ENCODE results near the gene LACRT.
"Not testable (repeated sequence)": the region's sequence is repeated elsewhere in the genome, so short reads cannot be mapped to it uniquely, and the experiment has no call there.

Gene LACRT

DNA sequence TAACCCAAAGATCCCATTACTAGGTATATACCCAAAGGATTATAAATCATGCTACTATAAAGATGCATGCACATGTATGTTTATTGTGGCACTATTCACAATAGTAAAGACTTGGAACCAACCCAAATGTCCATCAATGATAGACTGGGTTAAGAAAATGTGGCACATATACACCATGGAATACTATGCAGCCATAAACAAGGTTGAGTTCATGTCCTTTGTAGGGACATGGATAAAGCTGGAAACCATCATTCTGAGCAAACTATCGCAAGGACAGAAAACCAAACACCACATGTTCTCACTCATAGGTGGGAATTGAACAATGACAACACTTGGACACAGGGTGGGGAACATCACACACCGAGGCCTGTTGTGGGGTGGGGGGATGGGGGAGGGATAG lies 4.4 kb upstream of the LACRT start:
- not testable (repeated sequence) for DNase-seq (ENCODE audit: low read depth)

DNA sequence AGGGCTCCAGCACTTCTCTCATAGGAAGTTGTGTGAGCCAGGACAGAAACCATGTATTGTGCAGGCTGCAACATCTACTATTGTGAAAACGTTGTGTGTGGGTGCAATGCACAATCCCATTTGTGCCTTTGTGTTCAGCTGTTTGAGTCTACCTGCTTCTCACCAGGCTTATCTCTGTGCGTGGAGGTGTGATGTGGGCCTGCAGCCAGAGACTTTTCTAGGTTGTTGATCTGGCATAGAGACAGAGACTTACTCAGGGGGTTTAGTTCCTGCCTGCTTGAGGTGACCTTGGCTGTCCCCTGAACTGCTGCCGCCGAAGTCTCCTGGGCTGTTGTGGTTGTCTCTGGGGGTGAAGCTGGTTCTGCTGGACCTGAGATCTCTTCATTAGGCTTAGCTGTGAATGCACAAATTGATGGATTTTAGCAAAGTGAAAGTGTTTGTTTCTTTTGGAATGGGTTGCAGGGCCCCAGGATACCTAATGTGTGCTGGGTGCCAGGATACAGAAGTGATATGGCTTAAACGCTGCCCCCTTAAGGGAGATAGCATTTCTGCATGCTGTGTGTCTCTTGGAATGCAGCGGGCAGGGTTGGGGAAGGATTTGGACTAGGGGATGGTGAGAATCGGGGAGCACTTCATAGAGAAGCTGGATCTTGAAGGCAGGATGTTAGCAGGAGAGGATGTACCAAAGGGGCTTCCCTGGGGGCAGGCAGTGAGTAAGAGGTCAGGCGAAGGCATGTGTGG lies 2.5 kb downstream of the LACRT start:
- DNase-seq (ENCODE audit: low read depth), result no peak

DNA sequence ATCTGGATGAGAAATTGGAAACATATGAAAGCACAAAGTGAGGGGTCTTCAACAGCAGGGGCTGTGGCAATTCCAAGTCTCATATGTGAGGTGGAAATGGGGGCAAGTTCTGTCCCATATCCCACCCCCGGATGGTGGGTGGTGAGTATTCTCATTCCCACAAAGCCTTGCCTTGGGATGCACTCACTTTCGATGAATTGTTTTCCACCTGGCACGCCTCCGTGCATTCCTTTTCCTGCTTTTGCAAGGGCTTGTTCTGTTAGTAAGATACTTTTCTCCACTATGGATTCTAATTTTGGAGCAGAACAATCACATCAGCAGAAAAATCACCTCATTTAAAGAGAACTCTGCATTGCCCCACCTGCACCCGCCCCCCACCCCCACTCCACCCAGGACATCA lies 3.1 kb downstream of the LACRT start:
- DNase-seq (ENCODE audit: low read depth), result no peak

DNA sequence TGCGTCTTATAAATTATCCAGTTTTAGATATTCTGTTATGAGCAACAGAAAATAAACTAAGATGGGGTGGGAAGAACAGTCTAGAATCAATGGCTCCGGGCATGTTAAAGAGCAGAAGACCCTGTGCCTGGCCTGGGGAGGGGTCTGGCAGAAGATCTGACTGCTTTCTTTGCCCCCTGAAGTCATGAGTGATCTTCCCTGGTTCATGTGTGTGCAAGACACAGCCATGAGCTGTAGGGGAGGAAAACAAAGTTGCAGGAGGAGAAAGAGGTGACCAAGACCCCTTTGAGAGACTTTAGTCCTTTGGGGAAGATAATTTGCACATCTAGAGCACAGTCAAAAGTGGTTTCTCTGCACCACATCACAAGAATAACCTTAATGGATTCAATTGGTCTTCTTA lies 4.8 kb downstream of the LACRT start:
- DNase-seq (ENCODE audit: low read depth), result no peak

DNA sequence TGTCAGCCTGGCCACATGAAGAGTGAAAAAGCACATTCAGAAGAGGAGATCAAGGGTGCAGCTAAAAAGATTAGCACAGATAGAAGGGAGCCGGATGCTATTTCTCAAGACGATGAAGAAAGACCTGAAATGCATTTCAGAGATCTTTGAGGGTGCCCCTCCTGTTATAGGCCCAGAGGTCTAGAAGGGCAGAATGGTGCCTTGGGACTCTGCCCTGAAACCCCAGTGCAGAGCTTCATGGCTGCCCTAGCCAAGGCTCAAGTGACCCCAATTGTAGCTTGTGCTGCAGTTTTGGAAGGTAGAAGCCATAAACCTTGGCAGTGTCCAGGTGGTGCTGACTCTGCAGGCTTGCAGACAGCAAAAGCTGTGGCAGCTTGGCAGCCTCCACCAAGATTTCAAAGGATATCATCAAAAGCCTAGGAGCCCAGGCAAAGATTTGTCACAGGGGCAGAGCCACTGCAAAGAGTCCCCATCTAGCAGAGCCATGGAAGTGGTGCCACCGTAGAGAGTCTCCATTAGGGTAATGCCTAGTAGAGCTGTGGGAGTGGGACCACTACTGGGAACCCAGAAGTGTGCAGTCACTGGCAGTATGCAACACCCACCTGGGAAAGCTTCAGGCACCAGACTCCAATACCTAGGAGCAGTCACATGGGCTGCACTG lies 6.4 kb downstream of the LACRT start:
- no peak for DNase-seq (ENCODE audit: low read depth)

DNA sequence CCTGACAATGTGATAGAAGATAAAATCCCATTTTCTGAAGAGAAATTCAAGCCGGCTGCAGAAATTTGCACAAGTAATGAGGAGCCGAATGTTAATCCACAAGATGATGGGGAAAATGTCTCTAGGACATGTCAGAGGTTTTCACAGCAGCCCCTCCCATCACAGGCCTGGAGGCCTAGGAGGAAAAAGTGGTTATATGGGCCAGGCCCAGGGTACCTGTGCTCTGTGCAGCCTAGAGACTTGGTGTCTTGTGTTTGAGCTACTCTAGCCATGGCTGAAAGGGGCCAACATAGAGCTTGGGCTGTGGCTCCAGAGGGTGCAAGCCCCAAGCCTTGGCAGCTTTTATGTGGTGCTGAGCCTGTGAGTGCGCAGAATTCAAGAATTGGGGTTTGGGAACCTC lies 7.4 kb downstream of the LACRT start:
- no peak for DNase-seq (ENCODE audit: low read depth)

DNA sequence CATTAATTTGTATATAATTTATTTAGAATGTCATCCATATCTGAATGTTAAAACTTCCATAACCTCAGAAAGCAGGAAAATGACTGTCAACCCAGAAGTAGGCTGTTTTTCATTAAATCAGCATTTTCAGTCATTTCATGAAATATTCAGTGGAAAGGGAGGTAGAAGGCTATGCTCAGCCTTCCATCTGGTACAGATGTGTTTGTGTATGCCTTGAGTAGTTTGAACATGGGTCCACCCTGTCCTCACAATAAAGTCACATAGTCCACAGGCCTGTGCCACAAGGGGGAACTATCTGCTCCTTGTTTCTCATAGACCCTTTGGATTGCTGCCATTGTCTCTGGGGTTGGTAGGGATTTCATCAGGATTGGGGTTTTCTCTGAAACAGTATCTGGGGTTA lies 9.1 kb downstream of the LACRT start:
- no peak for DNase-seq (ENCODE audit: low read depth)

DNA sequence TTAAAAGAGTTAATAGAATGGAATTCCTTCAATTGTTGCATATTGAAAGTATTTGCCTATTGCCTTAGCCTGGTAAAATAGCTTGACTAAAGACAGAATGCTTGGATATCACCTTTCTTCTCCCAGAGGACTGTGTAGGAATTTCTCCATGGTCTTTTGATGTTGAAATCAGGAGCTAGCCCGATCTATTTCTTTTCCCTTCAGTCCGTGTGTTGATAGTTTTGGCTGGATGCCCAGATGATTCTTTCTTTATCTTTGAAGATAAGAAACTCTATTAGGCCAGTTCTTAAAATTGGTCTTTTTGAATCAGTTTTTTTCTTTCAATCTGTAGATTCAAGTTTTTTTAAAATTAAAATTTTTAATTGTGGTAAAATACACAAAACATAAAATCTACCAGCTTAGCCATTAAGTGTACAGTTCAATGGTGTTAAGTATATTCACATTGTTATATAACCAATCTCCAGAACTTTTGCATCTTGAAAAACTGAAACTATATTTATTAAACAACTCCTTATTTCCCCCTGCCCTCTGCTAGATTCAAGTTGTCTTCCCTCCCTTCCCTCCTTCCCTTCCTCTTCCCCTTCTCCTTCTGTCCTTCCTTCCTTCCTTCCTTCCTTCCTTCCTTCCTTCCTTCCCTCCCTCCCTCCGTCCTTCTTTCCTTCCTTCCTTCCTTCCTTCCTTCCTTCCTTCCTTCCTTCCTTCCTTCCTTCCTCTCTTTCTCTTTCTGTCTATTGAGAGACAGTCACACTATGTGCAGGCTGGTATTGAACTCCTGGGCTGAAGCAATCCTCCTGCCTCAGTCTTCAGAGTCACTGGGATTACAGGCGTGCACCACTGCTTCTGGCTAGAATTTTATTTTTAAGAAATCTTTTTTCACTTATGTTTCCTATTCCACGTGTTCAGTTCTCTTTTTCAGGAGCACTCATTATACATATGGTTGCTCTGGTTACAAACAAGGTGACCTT lies 10.1 kb downstream of the LACRT start:
- no peak for DNase-seq (ENCODE audit: low read depth)

DNA sequence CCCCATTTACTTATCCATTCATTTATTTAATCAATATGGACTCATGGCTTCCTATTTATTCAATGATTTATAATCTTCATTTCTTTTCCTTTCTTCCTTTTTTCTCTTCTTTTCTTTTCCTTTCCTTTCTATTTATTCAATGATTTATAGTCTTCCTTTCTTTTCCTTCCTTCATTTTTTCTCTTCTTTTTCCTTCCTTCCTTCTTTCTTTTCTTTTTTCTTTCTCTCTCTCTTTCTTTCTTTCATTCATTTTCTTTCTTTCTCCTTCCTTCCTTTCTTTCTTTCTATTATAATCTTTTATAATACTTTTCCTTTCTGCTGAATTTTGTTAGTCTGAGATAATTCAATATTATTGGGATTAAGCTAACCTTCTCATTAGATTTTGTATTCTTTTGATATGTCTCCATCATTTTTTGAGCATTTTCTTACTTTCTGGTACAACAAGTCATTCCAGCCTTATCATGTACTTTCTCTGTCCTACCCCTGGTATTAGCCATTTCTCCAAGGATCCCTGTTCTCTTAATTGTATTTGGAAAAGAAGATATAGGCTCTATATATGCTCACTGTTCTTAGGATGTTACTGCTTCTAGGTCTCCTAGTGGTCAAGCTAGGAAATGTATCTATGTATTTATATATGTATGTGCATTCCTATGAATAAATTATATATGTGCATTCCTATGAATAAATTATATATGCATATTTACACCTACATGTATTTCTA lies 12.1 kb downstream of the LACRT start:
- no peak for DNase-seq (ENCODE audit: low read depth)

DNA sequence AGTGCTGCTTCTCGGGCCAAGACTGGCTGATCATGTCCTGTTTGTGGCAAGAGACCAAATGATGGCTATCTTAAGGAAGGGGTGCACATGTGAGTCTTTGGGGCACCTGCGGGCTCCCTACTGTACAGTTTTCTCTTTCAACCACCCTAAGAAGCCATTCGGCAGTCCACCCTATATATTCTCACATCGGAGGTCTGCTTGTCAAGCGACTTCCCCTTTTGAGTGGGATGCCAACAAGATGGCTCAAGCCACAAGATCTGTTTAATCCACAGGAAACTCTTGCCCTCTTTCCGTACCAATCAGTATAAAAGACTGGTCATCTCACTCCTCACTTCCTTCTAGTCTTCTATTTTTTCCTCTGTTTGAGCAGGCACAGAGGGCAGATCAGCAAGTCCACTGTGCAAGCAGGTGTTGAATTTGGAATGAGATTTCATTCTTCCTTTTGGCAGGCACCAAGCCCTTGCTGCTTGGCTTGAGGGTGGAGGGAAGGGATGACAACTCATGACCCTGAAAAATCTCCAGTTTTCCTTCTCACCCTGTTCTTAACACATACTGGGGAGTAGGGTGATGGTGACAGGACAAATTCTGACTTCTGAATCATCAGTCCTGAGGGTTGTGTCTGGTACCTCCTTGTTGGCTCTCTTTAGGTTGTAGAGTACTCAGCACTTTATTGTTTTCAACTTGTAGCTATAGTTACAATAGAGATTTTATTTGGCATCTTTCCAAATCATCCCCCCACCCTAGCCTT lies 17.6 kb downstream of the LACRT start:
- no peak for DNase-seq (ENCODE audit: low read depth)

DNA sequence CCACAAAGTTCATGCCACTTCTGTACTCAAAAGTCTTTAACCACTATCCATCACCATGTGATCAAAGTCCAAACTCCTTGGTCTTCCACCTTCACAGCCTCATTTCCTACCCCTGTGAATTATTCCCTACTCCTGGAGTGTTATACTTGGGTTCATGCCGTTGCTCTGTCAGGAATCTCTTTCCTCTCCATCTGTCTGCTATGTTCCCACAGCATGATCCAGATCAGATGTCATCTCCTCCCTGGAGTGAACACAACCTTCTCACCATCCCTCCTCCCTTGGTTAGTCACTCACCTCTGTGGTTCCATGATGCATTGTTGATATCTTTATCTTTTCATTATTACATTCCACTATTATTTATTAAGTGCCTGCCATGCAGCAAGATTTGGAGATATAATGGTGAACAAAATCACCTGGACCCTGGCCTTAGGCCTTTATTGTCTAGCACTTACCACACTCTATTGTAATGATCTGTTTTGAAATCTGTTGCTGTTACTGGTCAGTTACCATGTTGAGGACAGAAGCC lies 22.4 kb downstream of the LACRT start:
- no peak for DNase-seq (ENCODE audit: low read depth)

DNA sequence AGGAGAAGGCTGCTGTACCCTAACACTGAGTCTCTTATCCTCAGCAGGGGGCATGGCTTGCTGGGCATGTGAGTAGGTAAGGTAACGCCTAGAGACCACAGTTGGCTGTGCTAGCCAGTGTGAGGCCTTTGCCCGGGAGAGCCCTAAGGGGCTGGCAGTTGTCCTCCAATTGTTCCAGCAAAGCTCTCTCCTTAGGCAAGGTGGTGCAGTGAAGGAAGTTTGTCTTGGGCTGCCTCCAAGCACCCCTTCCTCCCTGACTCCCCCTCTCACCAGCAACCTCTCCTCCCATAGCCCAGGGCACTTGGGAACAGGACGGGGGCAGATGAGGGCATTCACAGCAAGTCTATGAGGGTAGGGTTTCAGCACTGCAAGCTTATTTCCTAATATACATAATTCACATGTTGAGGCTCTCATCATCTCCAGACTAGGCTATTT lies 23.0 kb downstream of the LACRT start:
- DNase-seq (ENCODE audit: low read depth), result no peak

DNA sequence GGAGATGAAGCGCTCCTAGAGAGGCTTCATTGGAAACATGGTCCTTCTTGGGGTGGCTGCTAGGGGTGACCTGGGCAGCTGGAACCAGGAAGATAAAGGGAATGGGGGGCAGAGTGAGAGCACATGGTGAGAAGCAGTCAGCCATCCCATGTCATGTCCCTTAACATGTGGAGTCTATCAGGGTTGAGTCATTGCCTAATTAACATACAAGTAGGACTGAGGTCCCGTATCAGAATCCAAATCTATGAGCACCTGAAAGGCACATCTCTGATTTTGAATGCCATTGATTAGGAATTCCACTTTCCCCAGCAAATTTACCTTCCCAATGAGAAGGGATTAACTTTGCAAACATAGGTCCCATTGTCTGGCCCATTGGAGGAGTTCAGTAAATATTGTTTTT lies 25.9 kb downstream of the LACRT start:
- no peak for DNase-seq (ENCODE audit: low read depth)

DNA sequence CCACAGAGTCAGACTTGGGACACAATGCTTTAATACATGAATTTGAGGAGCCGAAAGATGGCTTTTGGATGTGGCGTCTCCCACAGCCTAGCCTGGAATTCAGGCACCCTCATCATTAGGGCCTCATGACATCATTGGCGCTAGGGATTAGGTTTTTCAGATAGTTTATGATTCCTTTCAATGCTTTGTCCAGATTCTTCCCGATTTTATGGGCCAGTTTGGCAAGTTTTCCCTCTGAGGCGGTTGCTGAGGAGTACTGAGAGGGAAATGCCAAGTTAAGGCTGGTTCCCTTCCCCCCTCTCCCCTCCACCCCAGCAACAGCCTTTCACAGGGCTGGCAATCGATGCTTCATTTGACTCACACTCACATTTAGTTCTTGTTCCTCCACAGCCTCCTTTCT lies 26.5 kb downstream of the LACRT start:
- no peak for DNase-seq (ENCODE audit: low read depth)

DNA sequence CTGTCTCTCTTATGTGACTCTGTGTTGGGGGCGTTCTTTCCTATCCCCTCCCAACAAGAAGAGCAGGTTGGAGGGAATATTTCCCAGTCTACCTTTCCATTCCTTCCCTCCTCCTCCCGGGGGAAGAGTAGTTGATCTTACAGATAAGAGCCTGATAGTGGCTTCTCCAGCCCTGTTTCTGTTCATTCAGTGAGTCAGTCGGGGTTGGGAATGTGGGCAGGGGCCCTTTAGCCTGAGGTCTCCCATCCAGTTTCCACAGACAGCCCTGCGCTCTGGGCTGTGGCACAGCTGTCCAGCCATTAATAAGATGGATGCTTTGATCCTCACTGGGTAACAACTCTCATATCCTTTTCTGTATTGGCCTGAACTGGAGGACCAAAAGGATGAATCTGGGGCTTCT lies 28.1 kb downstream of the LACRT start:
- no peak for DNase-seq (ENCODE audit: low read depth)

DNA sequence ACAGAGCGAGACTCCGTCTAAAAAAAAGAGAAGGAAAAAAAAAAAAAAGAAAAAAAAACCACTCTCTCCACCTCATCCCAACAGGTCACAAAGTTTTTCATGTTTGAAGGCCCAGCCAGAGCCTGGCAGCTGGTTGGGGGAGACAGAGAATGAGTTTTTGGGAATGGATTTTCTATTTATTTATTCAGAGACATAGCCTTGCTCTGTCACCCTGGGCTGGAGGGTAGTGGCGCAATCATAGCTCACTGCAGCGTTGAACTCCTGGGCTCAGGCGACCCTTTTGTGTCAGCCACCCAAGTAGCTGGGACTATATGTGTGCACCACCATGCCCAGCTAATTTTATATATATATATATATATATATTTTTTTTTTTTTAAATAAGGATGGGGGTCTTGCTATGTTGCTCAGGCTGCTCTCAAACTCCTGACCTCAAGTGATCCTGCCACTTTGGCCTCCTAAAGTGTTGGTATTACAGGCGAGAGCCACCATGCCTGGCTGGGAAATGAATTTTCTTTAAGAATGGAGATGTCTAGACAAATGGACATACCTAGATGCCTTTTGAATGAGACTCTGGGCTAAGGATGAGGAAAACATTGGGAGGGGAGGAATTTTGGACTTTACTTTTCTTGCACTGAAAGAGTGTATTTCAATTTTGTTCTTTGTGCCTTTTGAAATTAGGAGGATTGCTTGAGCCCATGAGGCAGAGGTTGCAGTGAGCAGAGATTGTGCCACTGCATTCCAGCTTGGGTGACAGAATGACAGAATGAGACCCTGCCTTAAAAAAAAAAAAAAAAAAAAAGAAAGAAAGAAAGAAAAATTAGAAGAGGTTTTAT lies 29.3 kb downstream of the LACRT start:
- DNase-seq (ENCODE audit: low read depth), result no peak

DNA sequence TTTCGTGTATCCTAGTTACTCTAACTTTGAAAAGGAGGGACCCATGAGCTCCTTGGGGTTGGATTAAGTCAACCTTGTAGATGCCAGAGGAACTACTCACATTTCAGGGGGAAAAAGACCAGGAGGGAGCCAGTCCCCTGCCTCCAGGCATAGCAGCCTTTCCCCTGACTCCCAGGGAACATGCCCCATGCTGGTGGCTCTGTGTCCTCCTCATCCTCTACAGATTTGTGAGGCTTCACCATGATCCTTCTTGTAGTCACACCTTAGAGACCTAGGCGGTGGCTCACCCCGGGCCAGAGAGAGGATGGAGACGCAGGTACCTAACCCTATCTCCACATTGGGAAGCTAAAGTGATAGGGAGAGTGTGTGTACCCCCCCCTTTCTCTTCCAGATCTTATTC lies 30.3 kb downstream of the LACRT start:
- no peak for DNase-seq (ENCODE audit: low read depth)

DNA sequence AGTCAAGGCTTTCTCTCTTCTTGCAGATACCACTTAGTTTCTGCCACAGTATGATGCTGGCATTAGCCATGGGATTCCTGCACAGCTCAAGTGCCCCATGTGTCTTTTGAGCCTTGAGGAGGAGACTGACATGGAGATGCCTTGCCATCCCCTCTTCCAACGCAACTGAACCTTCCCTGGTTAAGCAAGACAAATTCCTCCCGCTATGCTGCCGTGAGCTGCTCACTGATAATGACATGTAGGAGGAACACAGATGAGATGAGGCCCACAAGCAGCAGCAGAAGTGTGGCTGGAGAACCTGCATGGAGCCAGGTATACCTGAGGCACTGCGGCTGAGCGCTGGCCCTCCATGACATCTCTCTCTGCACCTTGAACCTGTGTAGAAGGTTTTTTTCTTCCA lies 30.8 kb downstream of the LACRT start:
- no peak for DNase-seq (ENCODE audit: low read depth)

DNA sequence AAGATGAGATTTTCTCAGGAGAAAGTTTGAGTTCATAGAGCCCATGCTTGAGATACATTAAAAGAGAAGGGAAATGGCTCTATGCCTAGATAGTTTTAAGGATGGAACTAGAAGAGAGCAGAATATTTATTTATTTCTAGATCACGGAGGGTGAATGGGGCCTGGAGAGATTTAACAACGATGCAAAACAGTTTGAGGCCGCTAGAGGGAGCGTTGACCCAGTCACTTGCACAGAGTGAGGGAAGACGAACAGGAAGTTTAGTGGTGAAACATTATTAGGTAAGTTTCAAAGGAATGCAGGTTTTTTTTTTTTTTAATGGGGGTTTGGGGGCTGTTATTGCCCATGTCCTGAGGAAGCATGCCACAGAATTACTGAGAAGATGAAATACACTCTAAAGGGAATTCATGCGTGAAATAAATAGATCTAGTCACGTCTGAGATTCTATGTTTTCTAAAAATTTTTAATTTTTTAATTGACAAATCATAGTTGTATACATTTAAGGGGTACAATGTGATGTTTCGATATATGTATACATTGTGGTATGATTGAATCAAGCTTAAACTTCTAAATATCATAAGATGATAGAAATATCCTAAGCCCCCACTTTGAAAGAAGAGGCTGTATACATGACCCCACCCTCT lies 31.4 kb downstream of the LACRT start:
- peak; percentile 52 for DNase-seq (ENCODE audit: low read depth)

DNA sequence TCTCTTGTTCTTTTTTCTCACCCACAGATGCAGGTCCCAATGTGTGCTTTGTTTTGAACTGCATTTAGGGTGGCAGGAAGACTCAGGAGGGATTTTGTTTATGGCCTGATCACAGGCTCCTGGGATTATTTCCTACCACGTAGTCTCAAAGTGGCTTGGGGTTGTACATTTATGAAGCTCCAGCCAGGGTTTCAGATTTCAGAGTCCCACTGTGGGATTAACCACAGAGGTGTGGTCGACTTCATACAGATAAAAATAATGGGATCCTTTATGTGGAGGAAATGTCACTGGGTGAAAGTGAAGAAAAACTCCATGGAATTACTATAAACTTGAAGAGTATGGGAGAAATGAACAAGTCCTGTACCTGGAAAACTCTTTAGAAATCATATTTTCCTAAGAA lies 32.0 kb downstream of the LACRT start:
- DNase-seq (ENCODE audit: low read depth), result no peak

Data from stimulated activated CD8-positive, alpha-beta memory T cell treated with anti-CD3 and anti-CD28 coated beads, Interleukin-15, amount 100 ng/mL, for 1 hour (primary cell).